Liver (tissue), 9 donors: ENCODE measurements around the gene CEP131. TPM values are rescaled to one million over a fixed set of nuclear protein-coding genes. Genes with fewer than 3 reads are reported as not detected.

Source experiments
- DNase-seq: peaks from one replicate; pipeline ENCODE4 v3.0.0-alpha.2; 2017; ENCODE audit warnings: low spot score
- H3K27ac ChIP-seq, 2 donors: one replicate each; pipeline ENCODE4 v1.7.0; 2013; ENCODE audit warnings: inconsistent platforms in 2 of 2, low read length in 2 of 2, control low read depth in 1 of 2, low read depth in 1 of 2, mild to moderate bottlenecking in 1 of 2
- H3K27me3 ChIP-seq, 4 donors: one replicate each; pipeline versions ENCODE4 v1.6.1 to v1.7.0; 2013; ENCODE audit warnings: low read length in 3 of 4, inconsistent platforms in 1 of 4, mild to moderate bottlenecking in 1 of 4, moderate library complexity in 1 of 4; ENCODE audit not compliant: control insufficient read depth in 4 of 4, insufficient read depth in 4 of 4
- H3K36me3 ChIP-seq, 4 donors: one replicate each; pipeline versions ENCODE4 v1.6.1 to v1.7.0; 2013; ENCODE audit warnings: low read length in 3 of 4, mild to moderate bottlenecking in 3 of 4, low read depth in 1 of 4, moderate library complexity in 1 of 4; ENCODE audit not compliant: control insufficient read depth in 4 of 4, insufficient read depth in 3 of 4
- H3K4me1 ChIP-seq, 4 donors: one replicate each; pipeline versions ENCODE4 v1.6.1 to v1.7.0; 2013; ENCODE audit warnings: low read length in 3 of 4, mild to moderate bottlenecking in 3 of 4, moderate library complexity in 1 of 4; ENCODE audit not compliant: control insufficient read depth in 4 of 4, insufficient read depth in 4 of 4
- H3K4me3 ChIP-seq, 3 donors: one replicate each; pipeline versions ENCODE4 v1.6.1 to v1.7.0; 2013; ENCODE audit warnings: low read length in 3 of 3, control low read depth in 1 of 3, low read depth in 1 of 3, mild to moderate bottlenecking in 1 of 3
- H3K9ac ChIP-seq, 2 donors: one replicate each; pipeline ENCODE4 v1.7.0; 2013; ENCODE audit warnings: low read length in 2 of 2, mild to moderate bottlenecking in 2 of 2, moderate library complexity in 2 of 2, control low read depth in 1 of 2, low read depth in 1 of 2
- H3K9me3 ChIP-seq, 4 donors: one replicate each; pipeline versions ENCODE4 v1.6.1 to v1.7.0; 2013; ENCODE audit warnings: low read length in 3 of 4; ENCODE audit not compliant: control insufficient read depth in 4 of 4
- ATF3 ChIP-seq: IDR thresholded peaks from 2 replicates; pipeline ENCODE4 v1.6.1; 2016; ENCODE audit warnings: antibody characterized with exemption
- CTCF ChIP-seq: fragments of 150-350 bp; IDR thresholded peaks from 2 replicates; pipeline ENCODE4 v1.5.1; 2017; ENCODE audit warnings: improper control_type of control experiment, low read depth, low read length; ENCODE audit not compliant: missing input control
- EGR1 ChIP-seq, 2 donors: IDR thresholded peaks; 2 replicates each; pipeline ENCODE4 v1.6.1; 2016 to 2018; ENCODE audit warnings: antibody characterized with exemption in 2 of 2, low read depth in 2 of 2
- FOXA1 ChIP-seq: IDR thresholded peaks from 2 replicates; pipeline ENCODE4 v1.6.1; 2016; ENCODE audit warnings: antibody characterized with exemption
- FOXA2 ChIP-seq: IDR thresholded peaks from 2 replicates; pipeline ENCODE4 v1.6.1; 2016; ENCODE audit warnings: antibody characterized with exemption
- GABPA ChIP-seq, 2 donors: IDR thresholded peaks in 1 of 2; conservative IDR thresholded peaks in 1 of 2; 2 replicates each; pipeline ENCODE4 v1.6.1; 2016; ENCODE audit warnings: antibody characterized with exemption in 2 of 2, mild to moderate bottlenecking in 1 of 2, moderate library complexity in 1 of 2
- HNF4A ChIP-seq, 2 donors: conservative IDR thresholded peaks; 2 replicates each; pipeline ENCODE4 v1.6.1; 2016; ENCODE audit warnings: antibody characterized with exemption in 2 of 2, mild to moderate bottlenecking in 2 of 2
- HNF4G ChIP-seq: IDR thresholded peaks from 2 replicates; pipeline ENCODE4 v1.6.1; 2016; ENCODE audit warnings: antibody characterized with exemption
- JUND ChIP-seq, 2 donors: IDR thresholded peaks; 2 replicates each; pipeline ENCODE4 v1.6.1; 2016; ENCODE audit warnings: antibody characterized with exemption in 2 of 2
- MAX ChIP-seq: IDR thresholded peaks from 2 replicates; pipeline ENCODE4 v1.6.1; 2016; ENCODE audit warnings: antibody characterized with exemption
- NR2F2 ChIP-seq: IDR thresholded peaks from 2 replicates; pipeline ENCODE4 v1.6.1; 2016; ENCODE audit warnings: antibody characterized with exemption
- RAD21 ChIP-seq, 2 donors: IDR thresholded peaks; 2 replicates each; pipeline ENCODE4 v1.6.1; 2016; ENCODE audit warnings: antibody characterized with exemption in 2 of 2, mild to moderate bottlenecking in 2 of 2
- REST ChIP-seq: IDR thresholded peaks from 2 replicates; pipeline ENCODE4 v1.6.1; 2016; ENCODE audit warnings: antibody characterized with exemption, mild to moderate bottlenecking
- RXRA ChIP-seq, 2 donors: IDR thresholded peaks; 2 replicates each; pipeline ENCODE4 v1.6.1; 2017 to 2018; ENCODE audit warnings: antibody characterized with exemption in 2 of 2, mild to moderate bottlenecking in 1 of 2
- TAF1 ChIP-seq: conservative IDR thresholded peaks from 2 replicates; pipeline ENCODE4 v1.6.1; 2016; ENCODE audit warnings: antibody characterized with exemption, mild to moderate bottlenecking
- ZBTB33 ChIP-seq: IDR thresholded peaks from 2 replicates; pipeline ENCODE4 v1.6.1; 2016; ENCODE audit warnings: antibody characterized with exemption
- WGBS: extraction: QIAGEN DNeasy Blood & Tissue Kit; methylation state at CpG from one replicate; pipeline ENCODE4 v1.1.7; 2013; 5-methylcytosine and 5-hydroxymethylcytosine counted together
- polyA plus RNA-seq, 2 donors: library from polyadenylated mRNA; stranded (reverse) in 1 of 2; unstranded in 1 of 2; fragments of 200-250 nt in 1 of 2; fragments of >200 nt in 1 of 2; fragmentation: Nextera tagmentation in 1 of 2; extraction: Ambion mirVana in 1 of 2; gene quantifications; one replicate each; pipeline versions ENCODE4 v1.2.1 to v1.2.3, GENCODE V29; 2013 to 2015
- total RNA-seq, 2 donors: library from RNA; depleted of rRNA; stranded (reverse); fragments of >200 nt; gene quantifications; one replicate each; pipeline ENCODE4 v1.2.3, GENCODE V29; 2014
- donor health status: healthy.
- donor health status: healthy.
- donor health status: healthy.
- donor health status: healthy.
- donor health status: healthy.

Gene CEP131
- total and polyA plus RNA-seq, 4 donors: 0.71 to 6.3 (median 2.2) TPM

GRCh38 chr17:81229666-81229920, 6.8 kb upstream of the CEP131 start:
- H3K27ac ChIP-seq: no peak overlapping the region
- H3K9ac ChIP-seq: no peak overlapping the region
- TF ChIP-seq REST (no peak), EGR1 (IDR thresholded peaks at IDR 0.05; ENCODE audit: low read depth in 2 of 2) (no peak), RAD21 (IDR thresholded peaks at IDR 0.05) (no peak), CTCF (no peak), FOXA2 (no peak), MAX (no peak), FOXA1 (no peak), ZBTB33 (no peak), JUND (IDR thresholded peaks at IDR 0.05) (no peak), RXRA (IDR thresholded peaks at IDR 0.05) (no peak), HNF4G (no peak), ATF3 (no peak), HNF4A (conservative IDR thresholded peaks at IDR 0.05) (no peak), GABPA (IDR thresholded peaks at IDR 0.05 in 1 of 2, conservative IDR thresholded peaks at IDR 0.05 in 1 of 2) (no peak), TAF1 (no peak), NR2F2 (no peak)
- H3K9me3 ChIP-seq: no peaks in the 10 kb centered on the region
- 95% methylated on average over 14 of the region's 14 CpGs for WGBS
- H3K36me3 ChIP-seq: peaks cover 5 to 33% (median 13%) of the 10 kb centered on the region in 4 donors
- no peak for DNase-seq
- H3K4me3 ChIP-seq: no peak overlapping the region
- H3K4me1 ChIP-seq: peaks cover 0 to 7% (median 0%) of the 10 kb centered on the region in 4 donors
- no peaks in the 10 kb centered on the region for H3K27me3 ChIP-seq
